NCI-H69 (cell line): ENCODE data around the gene RBMS3.

Experiments
- DNase-seq: peaks from one replicate; lab custom pipeline; 2025; lab: John Stamatoyannopoulos, UW

The RBMS3 gene

DNA sequence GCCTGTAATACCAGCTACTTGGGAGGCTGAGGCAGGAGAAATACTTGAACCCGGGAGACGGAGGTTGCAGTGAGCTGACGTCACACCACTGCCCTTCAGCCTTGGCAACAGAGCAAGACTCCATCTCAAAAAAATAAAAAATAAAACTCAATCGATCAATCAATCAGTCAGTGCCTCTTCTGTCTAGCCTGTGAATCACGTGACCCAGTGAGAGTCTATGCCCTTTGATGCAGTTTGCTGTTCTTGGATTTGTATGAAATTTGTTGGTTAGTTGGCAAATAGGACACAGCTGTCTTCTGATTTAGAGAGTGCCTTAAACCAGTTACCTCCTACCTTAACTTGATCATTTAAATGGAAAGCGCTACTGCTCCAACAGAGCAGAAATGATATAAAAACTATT, 3.6 kb upstream of the RBMS3 start:
- no peak for DNase-seq

DNA sequence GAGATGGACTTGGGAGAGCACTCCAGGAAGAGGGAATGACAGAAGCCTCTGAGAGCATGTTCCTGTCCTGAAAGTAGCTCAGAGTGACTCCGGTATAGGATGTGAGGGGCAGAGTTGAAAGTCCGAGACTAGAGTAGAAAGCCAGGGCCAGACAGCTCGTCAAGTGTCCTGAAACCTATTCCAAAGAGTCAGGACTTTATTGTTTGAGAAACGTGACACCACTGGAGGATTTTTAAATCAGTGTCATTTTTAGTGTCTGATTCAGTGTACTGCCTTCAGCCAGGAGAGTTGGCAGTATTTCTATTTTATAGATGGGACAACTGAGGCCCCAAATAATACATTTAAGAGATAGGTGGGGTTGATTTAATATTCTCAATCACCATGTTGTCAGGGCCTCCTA, 1.6 kb upstream of the RBMS3 start:
- DNase-seq = no peak

DNA sequence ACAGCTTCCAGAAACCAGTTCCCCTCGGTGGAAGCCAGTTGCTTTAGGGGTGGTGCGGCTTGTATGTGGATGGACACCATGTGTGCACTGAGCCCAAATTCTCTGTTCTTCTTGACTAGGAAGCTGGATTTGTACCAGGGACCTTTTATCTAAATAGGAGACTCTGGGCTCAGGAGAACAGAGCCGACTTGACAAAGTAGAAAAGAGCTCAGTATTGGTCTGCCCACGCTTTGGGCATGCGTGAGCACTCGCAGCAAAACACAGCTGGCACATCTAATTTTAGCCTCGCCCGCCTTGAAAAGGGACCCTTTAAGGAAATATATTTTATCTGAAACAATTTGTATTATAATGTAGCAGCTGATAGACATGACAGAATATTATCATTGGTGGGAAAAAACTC, 1.1 kb upstream of the RBMS3 start:
- DNase-seq = no peak

DNA sequence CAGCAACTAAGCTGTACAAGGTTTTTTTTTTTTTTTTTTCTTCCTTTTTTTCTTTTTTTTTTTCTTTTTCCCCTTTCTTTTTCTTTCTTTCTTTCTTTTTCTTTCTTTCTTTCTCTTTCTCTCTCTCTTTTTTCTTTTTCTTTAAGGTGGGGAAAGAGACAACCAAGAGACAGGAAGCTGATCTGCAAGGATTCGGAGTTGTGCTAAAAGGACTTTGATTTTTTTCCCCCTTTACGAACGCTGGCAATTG, 148 bp downstream of the RBMS3 start:
- no peak for DNase-seq

DNA sequence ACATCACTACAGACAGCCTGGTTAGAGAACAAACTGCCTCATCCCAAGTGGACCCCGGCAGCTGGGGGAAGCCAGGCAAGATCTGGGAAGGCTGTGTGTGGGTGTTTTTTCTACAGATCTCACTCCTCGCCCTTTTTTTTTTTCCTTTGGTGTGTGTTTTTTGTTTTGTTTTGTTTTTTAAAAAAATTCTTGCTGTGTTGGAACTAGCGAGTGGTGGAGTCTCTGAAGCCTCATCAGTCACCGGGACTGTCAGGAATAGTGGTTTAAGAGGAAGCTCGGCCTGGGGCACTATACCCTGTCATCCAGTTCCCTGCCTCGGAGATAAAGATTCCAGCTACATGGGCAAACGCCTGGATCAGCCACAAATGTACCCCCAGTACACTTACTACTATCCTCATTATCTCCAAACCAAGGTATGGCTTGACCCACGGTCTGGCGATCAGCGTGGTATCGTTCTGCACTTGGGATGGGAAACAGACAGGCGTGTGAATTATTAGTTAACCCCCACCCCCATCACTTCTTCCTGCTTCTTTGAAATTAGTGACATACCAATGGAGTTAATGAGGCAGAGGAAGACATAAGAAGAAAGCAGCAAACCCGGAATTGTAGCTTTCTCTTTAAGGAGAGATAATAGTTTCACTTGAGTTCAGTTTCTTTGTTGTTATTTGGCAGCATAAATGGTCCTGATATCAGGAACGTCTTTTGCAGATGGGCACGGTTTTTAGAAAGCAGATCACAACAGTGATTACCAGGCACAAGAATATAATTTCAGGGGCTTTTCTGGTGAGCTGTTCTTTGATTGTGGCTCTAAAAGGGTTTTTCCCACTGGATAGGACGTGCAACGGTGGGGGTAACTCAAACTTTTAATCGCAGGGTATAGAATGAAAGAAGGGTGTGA, 722 bp downstream of the RBMS3 start:
- peak; percentile 39 for DNase-seq

DNA sequence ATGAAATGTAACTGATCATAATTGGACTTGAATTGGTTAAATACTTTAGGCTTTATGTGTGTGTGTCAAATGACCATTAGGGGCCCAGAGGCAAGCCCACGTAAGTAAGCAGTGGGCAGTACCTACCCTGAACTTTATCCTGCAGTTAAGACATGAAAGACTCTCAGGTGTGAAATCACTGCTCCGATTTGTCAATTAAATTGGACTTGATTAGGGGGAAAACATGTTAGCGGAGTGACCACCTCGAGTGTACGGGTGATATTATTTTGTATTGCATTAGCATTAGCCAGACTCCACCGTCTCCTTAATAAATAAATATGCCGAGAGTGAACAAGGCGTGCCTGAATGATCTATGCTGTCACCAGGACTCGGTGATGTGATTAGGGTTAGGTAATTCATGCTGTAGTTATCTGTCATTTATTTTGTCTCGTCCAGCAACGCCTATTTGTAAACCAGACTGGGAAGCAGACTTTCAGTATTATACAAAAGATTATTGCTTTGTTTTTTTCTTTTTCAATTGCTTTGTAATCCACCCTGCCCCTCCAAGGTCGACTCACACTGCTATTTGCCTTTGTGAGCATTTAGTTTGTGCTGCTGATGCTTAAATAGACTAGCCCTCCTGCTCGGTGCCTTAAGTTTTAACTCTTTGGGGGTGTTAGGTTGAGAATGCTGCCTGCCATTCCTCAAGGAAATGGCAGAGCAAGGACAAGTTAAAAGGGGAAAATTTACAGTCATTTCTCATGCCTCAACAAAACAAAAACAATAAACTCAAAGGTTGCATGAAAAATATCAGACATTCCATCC, 1.8 kb downstream of the RBMS3 start:
- peak; percentile 27 for DNase-seq

DNA sequence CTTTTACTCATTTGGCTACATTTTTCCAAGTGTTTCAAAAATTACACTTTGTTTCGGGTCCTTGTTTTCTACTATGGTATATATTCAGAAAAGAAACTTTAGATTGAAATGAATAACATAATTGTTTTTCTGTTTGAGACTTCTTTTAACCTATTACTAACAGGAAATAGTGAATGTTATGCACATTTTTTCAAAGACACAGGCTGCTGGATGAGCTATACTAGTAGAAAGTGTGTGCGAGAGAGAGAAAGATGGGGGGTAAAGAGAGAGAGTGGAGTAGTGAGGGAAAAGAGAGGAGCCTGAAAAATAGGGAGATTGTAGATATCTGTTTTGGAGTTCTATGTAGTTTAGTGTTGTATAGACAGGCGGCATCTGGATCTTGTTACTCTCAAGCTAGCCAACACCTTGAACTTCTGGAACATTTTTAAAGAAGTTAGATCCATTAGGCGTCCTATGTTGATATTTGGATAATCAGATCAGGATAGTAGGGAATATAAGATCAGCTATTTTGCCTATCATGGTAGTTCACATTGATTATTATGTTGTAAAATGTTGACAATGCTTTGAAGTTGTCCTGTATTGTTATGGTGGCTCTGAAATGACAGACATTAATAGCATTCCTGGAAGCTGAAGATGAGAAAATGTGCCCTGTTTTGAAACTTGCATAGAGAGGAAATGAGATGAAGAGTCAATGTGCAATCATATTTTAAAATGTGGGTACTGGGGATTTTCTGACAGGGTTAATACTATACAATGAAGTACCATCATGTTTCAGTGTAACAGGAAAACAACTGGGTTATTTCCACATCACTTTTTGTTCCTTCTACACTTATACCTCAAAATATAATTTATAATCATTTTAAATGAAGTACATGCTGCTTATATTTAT, 2.6 kb downstream of the RBMS3 start:
- DNase-seq = no peak

DNA sequence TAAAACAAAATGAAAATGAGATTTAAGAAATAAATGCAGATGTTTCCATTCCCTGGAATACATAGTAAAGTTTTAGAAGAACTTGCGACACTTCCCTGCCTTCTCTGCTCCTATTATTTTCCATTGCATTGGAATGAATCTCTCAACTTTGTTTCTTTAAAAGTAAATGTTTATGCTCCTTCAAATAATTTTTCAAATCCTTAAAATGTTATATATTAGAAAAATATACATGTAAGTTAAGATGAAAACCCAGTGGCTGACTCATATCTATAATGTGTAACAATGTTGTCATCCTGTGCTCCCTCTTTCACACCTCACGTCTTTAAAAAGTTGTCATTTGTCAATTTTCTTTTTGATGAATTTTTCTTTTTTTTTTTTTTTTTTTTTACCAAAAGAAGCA, 3.6 kb downstream of the RBMS3 start:
- DNase-seq = no peak

DNA sequence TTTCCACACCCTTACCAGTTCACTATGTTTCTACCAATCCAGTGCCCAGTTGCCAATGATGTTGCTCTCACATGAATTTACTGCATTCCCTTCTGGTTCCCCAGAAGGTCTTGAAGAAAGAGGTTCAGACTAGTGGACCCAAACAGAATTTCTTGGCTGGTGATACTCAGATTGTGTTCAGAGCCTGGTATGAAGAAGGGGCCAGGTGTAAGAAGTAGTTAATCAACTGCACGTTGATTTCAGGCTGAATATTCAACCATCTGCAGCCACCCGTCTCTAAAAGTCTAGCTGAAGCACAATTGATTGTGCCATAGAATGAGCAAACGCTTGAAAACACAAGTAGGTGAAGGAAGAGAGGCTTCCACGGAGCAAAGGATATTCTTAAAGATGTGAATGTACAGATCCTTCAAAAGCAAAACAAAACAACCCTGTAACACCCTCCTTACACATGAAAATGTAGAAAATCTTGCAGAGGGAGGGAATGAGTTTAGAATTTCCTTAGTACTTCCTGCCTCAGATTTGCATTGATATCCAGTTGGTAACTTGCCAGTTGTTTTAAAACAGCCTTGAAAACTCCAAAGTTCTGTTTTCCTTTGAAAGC, 4.7 kb downstream of the RBMS3 start:
- DNase-seq = no peak

DNA sequence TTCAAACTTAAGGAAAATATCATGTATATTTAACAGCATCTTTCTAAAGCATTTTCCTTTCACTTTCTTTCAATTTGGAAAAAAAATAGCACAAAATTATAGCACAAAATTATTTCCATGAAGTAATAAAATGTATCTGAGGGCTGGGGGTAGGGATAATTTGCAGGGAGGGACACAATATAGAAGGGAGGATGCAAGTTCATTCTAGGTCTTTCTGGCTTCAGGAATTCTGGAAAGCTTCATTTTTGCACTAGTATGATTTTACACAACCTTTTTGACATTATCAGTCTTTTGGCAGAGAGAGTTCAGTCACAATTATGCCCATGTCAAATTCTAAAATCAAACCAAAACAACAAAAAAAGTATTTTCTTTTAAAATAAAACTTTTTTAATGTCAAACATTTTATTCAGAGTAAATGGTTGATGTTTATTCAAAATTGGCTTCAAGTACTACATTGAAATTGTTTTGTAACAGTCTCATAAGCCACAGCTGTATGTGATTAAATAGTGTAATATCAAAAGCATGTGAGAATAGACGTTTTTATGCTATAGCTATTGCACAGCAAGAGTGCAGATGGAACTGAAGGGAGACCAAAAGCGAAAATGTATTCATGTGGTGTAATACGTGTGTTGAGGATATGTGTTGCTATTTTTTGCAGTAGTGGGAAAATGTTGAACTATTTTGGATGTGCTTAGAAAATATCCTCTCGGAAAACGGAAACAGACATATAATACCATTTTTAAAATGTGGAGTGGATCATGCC, 5.8 kb downstream of the RBMS3 start:
- no peak for DNase-seq

DNA sequence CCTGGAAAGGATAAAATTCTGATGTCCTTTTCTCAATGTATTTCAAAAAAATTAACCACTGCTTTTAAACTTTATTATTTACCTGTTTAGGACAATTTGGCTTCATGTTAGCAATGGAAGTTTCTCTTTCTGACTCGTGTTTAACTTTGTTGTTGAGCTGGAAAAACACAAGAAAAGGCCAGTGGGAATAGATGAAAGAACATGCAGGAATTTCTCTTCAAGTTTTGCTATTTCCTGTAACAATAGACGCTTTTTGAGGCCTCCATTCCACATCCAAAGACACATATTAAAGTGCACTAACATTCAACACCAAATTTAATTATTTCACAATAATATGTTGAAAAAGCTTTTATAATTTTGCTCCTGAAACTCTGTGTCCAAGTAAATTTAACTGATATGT, 9.7 kb downstream of the RBMS3 start:
- no peak for DNase-seq

DNA sequence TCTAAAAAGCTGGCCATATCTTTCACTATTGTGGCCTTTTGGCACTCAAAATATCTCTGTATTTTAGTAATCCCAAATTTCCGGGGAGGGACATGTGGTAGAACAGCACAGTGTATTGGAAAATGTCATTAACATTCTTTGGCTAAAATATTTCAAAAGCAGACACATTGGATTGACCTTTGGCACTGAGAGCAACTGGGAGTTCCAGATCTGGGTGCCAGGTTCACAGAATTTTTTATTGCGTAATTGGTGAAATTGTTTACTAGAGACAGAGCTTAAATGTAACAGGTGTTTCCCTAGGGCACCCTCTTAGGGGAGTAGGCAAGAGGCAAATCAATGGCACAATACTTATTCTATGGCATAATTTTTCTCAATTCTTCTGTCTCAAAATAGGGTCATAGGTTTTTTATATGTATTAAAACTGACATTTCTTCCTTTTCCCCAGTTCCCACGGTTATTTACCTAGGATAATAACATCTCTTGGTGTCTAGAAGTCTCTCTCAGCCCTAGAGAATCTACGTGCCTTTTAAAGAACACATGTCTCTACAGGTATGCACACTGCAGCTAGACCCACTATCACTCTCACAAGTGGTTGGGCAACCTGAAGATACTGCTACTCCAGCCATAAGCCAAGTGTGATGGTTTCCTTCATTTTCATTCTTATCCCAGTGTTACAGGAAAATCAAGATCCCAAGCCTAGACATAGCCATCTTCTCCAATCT, 10.6 kb downstream of the RBMS3 start:
- DNase-seq = no peak

DNA sequence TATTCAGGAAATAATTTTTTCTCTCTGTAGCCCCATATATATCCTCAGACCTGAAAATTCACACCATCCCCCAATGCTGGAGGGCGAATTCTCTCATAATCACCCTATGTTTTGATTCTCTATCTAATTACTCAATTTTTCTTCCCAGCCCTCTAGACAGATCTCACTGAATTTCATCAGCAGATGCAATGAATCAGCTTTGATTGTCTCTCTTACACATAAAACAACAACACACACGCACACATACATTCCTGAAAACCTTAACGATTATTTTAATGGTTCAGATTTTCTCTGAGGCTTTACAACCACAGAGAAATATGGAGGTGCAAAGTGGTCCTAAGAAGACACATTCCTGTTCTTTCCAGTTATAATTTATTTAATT, 11.1 kb downstream of the RBMS3 start:
- no peak for DNase-seq

DNA sequence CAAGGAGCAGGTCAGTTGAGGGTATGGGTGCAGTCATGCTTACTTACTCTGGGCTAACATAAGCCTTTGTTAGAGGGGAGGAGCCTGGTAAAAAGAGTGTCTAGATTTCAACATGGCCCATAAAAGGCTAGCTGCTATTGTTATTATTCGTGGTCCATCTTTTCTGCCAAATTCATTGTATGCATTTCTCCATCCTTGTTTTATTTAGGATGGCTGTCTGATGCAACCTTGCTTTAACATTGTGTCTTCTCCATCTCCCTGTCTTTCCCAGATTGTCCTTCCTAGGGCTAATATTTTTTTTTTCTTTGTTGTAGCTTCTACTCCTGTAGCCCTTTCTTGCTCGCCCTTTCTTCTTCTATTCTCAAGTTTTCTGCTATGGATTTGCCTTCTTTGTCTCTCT, 12.6 kb downstream of the RBMS3 start:
- peak; percentile 5 for DNase-seq

DNA sequence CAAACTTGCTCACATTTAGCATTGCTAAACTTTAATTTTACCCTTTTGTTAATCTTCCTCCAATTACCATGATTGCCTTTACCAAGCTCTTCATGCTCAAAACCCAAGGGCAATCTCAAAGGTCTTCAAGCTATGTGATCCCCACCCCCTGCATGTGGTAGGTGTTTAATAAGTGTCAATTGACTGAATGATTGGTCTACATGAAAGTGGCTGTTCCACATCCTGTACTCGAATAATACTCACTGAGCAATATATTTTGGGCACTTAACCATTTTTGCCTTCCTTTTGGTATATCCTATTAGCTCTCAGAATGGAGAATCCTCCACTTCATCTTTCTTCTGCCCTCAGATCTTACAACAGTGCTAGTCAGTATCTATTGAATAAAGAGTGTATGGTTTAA, 17.1 kb downstream of the RBMS3 start:
- DNase-seq = no peak

DNA sequence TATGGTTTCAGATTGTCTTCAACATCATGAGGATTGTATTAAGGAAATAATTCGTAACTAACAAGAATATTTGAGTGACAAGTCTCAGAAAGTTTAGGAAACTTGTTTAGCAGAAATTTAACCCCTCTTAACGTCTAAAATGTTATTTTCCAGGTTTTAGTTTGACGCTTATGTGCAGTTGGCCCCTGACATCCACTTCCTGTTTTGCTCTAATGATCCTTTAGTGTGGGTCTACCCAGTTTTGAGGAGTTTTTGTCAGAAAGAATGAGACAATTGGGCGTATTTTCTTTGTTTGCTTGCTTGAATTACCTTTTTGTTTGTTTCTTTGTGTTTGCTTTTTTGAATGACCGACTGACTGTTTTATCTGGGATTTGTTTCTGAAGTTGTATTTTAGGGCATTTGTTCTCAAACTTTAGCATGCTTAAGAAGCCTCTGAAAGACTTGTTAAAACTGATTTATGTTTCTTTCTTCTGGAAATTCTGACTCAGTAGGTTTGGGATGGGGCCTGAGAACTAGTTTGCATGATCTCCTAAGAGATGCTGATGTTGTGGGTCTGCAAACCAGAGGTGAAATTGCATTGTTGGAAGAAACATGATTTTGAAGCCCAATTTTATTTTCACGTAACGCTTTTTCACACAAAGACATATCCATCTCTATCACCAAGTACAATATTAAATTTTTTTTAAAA, 20.6 kb downstream of the RBMS3 start:
- DNase-seq = no peak

DNA sequence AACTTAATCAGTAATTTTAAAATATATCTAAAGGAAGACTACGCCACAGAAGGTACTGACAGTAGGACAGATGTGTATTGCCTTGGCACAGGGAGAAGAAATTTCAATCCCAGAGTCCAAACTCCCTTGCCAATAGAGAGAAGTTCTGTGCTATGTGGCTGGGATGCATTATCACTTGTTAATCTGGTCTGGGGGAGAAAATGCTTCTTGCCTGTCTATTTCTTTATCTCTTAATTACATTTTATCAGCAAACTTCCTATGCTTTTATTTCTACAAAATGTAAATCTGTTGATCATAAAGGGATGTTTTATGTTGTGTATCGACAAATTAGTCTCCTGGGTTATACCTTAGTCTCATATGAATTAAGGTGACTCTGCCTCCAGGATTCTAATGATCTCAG, 21.7 kb downstream of the RBMS3 start:
- no peak for DNase-seq

DNA sequence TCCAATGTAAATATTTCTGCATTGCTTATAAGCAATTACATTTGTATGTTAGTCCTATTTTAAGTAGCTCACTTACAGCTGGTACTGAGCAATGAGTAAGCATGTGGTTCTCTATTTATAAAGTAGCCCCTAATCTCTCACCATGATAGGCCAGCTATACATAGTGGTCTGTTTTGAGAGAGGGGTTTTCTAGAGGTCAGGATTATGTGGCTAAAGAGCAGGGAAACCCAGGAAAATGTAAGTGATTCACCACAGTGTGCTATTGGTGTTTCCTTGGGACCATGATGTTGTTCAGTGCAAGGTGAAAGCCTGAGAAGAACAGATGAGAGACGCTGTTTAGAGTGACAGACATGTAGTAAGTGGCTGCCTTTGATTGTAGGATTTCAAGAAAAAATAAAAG, 26.4 kb downstream of the RBMS3 start:
- no peak for DNase-seq

DNA sequence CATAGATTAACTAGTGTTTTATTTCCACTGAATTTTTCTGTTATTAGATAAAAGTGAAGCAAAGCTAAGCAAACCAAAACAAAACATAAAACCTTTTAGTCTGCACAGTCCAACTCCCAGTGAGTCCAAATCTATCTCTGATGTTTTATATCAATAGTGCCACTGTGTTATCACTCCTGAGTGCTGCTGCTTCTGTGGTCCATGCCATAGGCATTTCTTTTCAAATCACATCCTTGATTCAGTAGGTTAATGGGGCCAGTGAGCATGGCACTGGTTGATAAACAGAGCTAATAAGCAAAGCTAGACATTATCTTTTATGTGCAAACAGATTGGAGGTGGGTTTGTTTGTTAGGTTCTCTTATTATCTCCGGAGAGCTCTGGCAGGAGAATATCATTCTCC, 30.0 kb downstream of the RBMS3 start:
- DNase-seq = peak; percentile 22

DNA sequence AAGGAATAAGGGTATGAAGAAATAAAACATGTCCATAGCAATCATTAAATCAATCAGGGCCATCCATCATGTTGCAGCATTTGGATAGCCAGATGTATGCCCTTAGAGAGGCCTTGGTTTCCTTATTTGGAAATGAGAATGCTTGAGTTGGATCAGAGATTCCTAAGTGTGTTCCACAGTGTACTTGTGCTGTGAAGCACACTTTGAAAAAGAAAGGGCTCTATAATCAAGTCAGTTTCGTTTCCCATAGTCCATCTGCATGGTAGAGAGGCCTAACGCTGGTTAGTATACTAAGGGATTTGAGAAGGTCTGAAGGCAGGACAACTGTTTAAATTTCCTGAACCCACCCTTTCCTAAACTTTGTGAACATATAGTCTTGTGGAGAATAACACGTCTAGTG, 30.9 kb downstream of the RBMS3 start:
- no peak for DNase-seq
